ENCODE measurements around the gene TMEM25.

GRCh38 chr11:118484405-118484804 is 46.6 kb upstream of the TMEM25 start:
- TF ChIP-seq CTCF (conservative IDR thresholded peaks at IDR 0.05 in 1 of 2, IDR thresholded peaks at IDR 0.05 in 1 of 2; ENCODE audit: low read depth in 1 of 2, low read length in 2 of 2), result no peak
- no peak for TF ChIP-seq EZH2 (IDR thresholded peaks at IDR 0.05; ENCODE audit: low read length, missing control alignments)
